GM12875 (cell line): ENCODE results near the gene B4GALT5.

Experiments used
- H3K4me3 ChIP-seq: one replicate; pipeline ENCODE4 v1.5.1; 2011; ENCODE audit warnings: low read depth, low read length, control low read depth
- TF ChIP-seq, protein P1 (sequence below): IDR thresholded peaks from 2 replicates; pipeline ENCODE4 v1.5.1; 2011; ENCODE audit warnings: low read depth, mild to moderate bottlenecking, control low read depth, inconsistent platforms, low read length, moderate library complexity, borderline replicate concordance; ENCODE audit not compliant: insufficient read depth

Gene B4GALT5

GRCh38 chr20:49653925-49654434, 59.7 kb downstream of the B4GALT5 start:
- TF ChIP-seq, protein P1, sequence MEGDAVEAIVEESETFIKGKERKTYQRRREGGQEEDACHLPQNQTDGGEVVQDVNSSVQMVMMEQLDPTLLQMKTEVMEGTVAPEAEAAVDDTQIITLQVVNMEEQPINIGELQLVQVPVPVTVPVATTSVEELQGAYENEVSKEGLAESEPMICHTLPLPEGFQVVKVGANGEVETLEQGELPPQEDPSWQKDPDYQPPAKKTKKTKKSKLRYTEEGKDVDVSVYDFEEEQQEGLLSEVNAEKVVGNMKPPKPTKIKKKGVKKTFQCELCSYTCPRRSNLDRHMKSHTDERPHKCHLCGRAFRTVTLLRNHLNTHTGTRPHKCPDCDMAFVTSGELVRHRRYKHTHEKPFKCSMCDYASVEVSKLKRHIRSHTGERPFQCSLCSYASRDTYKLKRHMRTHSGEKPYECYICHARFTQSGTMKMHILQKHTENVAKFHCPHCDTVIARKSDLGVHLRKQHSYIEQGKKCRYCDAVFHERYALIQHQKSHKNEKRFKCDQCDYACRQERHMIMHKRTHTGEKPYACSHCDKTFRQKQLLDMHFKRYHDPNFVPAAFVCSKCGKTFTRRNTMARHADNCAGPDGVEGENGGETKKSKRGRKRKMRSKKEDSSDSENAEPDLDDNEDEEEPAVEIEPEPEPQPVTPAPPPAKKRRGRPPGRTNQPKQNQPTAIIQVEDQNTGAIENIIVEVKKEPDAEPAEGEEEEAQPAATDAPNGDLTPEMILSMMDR, result no peak

DNA sequence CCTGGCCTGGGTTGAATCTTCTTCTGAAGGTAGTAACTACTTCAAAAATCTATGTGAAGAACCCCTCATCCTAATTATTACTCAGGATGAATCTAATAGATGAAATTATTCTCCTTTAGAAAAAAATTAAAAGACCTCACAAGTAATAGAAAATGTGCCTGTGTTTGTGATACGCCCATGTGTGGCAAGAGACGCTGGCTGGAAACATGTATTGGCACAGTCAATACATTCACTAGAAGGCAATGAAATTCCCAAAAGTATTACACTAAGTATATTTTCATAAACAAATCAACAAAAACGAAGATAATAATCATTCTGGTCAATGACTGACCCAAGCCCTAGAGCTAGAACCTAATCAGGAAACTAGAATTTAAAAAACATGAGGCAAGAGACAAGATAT, 64.0 kb downstream of the B4GALT5 start:
- TF ChIP-seq, protein P1, result no peak
- no peak overlapping the region for H3K4me3 ChIP-seq

More at GRCh38 chr20:49653925-49654434, 59.7 kb downstream of the B4GALT5 start:
- H3K4me3 ChIP-seq, result no peak overlapping the region

DNA sequence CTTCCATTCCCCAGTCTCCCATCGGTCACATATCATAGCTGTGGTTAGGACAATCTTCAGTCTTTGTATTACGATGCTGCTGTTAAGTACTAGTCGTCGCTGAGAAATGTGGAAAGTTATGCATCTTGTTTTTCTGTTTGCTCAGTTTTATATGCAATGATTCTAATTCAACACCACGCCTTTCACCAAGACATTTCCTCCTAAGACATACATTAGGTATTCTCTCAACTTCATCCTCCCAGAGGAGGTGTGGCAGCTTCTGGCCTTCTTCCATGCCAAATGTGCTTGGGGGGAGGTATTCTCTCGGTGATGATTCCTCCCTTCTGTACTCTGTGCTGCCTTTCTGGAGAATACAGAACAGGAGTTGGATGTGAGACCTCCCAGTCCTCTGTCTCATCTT, 66.1 kb downstream of the B4GALT5 start:
- H3K4me3 ChIP-seq, result no peak overlapping the region
- TF ChIP-seq, protein P1, result no peak

DNA sequence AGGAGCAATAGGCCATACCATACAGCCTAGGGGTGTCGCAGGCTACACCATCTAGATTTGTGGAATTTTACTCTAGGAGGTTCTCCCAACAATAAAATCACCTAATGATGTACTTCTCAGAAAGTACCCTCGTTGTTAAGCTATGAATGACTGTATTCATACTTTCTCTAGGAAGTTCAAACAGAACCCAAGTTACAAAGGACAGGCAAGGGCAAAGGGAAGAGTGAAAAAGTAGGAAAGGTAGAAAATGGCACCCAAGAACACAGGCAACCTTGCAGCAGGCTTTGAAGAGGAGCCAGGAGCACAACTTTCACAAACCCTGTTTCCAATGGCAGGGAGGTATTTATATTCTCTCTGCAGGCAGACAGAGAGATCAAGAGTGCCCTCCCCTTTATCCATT, 67.2 kb downstream of the B4GALT5 start:
- TF ChIP-seq, protein P1, result no peak
- H3K4me3 ChIP-seq, result no peak overlapping the region

DNA sequence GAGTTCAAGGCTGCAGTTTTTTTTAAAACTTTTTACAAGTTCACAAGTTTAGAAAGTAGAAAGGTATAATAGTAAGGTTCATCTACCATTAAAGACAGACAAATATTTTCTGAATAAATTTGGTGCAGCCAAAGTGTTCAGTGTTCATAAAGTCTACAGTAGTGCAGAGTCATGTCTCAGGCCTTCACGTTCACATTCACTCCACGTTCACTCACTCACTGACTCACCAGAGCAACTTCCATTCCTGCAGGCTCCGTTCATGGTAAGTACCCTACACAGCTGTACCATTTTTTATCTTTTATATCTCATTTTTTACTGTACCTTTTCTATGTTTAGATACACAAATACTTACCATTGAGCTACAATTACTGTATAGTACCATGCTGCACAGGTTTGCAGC, 67.6 kb downstream of the B4GALT5 start:
- no peak overlapping the region for H3K4me3 ChIP-seq
- TF ChIP-seq, protein P1, result no peak

- TF ChIP-seq, protein P1, result no peak
- H3K4me3 ChIP-seq, result no peak overlapping the region
Measured at GRCh38 chr20:49644980-49645565, 68.6 kb downstream of the B4GALT5 start.

GRCh38 chr20:49642816-49643215, 70.9 kb downstream of the B4GALT5 start:
- H3K4me3 ChIP-seq, result no peak overlapping the region
- TF ChIP-seq, protein P1, result no peak
